Lower leg skin (tissue), 3 donors: Measurements from ENCODE around the gene MEOX2.

Experiments used
- POLR2A ChIP-seq, 2 donors: fragments of 450-650 bp; IDR thresholded peaks; one replicate each; pipeline ENCODE4 v1.6.1; 2016 to 2017; ENCODE audit warnings: antibody characterized with exemption in 2 of 2, mild to moderate bottlenecking in 1 of 2, moderate library complexity in 1 of 2
- TF ChIP-seq, protein P1 (sequence below), 3 donors: fragments of 450-650 bp; IDR thresholded peaks; one replicate each; pipeline ENCODE4 v1.5.1; 2016; ENCODE audit warnings: antibody characterized with exemption in 3 of 3, mild to moderate bottlenecking in 3 of 3, moderate library complexity in 2 of 3

DNA sequence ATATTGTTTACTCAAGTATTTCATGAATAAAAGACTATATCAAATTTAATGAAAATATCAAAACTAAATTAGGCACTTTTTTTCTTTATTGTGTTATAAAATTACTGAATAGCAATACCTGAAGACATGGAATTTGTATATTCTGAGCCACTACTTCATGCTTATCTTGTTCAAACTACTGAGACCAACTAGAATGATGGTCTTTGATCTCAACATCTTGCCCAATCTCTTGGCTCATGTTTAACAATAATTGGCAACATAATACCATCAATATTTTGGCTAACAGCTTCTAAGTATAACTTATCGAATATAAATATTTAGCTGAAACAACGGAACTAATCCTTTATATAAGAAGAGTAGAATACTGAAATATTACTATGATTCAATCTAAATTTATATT, 68.2 kb downstream of the MEOX2 start:
- TF ChIP-seq, protein P1, sequence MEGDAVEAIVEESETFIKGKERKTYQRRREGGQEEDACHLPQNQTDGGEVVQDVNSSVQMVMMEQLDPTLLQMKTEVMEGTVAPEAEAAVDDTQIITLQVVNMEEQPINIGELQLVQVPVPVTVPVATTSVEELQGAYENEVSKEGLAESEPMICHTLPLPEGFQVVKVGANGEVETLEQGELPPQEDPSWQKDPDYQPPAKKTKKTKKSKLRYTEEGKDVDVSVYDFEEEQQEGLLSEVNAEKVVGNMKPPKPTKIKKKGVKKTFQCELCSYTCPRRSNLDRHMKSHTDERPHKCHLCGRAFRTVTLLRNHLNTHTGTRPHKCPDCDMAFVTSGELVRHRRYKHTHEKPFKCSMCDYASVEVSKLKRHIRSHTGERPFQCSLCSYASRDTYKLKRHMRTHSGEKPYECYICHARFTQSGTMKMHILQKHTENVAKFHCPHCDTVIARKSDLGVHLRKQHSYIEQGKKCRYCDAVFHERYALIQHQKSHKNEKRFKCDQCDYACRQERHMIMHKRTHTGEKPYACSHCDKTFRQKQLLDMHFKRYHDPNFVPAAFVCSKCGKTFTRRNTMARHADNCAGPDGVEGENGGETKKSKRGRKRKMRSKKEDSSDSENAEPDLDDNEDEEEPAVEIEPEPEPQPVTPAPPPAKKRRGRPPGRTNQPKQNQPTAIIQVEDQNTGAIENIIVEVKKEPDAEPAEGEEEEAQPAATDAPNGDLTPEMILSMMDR (IDR thresholded peaks at IDR 0.05), result no peak
- no peak for TF ChIP-seq POLR2A (IDR thresholded peaks at IDR 0.05)
